ENCODE data around the gene MAP4K2. TPM values are rescaled to one million over a fixed set of nuclear protein-coding genes. Genes with fewer than 3 reads are reported as not detected.

Gene MAP4K2
- polyA plus RNA-seq, 1 of the 3 experiments (the other 2 are of a cell fraction): 20.0 TPM

DNA sequence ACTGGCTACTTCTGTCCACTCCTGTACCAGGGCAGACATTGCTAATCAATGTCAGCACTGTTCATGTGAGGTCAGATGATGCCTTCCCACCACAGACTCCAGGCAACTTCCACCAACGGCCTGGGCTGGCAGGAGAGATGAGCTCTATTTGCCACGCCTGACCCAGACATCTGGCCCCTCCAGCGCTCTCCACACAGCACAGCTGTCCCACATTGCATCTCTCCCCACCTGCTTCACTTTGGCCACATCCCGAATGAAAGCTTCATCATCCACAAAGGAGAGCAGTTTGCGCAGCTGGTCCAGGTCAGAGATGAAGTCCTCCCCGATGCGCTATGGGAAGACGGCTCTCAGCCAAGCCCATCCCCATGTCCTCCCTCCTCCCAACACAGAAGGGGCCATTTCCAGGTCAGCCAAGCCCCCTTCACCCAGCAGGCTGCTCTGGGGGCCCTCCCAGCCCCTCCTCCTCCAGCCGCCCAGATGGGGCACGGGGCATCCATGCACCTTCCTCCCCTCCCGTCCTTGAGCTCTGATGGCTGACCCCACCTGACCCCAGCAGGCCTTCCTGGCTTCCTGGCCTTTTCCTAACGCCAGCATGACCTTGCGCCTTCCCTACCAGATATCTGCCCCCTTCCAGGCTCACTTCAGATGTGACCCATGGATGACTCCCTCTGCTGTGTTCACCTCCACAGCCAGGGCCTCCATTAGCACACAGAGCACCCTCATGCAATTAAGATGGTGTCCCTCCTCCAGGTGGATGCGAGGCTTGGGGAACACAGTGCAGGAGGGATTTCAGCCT lies 50.6 kb downstream of the MAP4K2 start (continued):
- TF ChIP-seq, protein P1, sequence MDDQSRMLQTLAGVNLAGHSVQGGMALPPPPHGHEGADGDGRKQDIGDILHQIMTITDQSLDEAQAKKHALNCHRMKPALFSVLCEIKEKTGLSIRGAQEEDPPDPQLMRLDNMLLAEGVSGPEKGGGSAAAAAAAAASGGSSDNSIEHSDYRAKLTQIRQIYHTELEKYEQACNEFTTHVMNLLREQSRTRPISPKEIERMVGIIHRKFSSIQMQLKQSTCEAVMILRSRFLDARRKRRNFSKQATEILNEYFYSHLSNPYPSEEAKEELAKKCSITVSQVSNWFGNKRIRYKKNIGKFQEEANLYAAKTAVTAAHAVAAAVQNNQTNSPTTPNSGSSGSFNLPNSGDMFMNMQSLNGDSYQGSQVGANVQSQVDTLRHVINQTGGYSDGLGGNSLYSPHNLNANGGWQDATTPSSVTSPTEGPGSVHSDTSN (IDR thresholded peaks at IDR 0.05): no peak

DNA sequence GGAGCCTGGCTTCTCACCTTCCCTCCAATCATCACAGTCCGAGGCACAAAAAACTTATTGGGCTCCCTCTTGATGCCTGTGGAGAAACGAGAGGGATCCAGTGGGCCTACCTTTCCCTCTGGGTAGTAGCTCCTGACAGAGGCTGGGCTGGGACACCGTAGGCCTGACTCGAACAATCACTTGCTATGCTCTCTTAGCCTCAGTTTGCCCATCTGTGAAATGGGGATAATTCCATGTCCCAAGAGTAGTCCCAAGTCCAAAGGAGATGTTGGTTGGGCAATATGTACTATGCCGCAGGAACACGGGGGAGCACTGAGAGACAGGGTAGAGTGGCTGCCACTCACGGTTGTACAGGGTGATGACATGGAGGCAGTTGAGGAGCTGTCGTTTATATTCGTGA lies 51.4 kb downstream of the MAP4K2 start:
- Histone ChIP-seq H3K9ac (no peak overlapping the region), H3K4me1 (ENCODE audit: control insufficient read depth in 1 of 2, insufficient read depth in 2 of 2, low read depth in 1 of 2, low read length in 1 of 2) (no peaks in the 10 kb centered on the region; a peak in 1 of 4 replicates), H3K9me2 (no peaks in the 10 kb centered on the region), H3K27ac (ENCODE audit: low read depth in 2 of 2, low read length in 1 of 2) (no peak overlapping the region), H3K36me3 (replicated peaks in 1 of 2; ENCODE audit: control insufficient read depth in 1 of 2, insufficient read depth in 2 of 2, low read length in 1 of 2) (no peaks in the 10 kb centered on the region), H3K27me3 (ENCODE audit: insufficient read depth) (no peaks in the 10 kb centered on the region), H3K79me2 (ENCODE audit: insufficient read depth) (no peaks in the 10 kb centered on the region), H3K9me3 (no peaks in the 10 kb centered on the region), H4K20me1 (ENCODE audit: insufficient read depth) (peaks cover 2% of the 10 kb centered on the region; the same call in 1 of the 2 replicates), H3K4me3 (ENCODE audit: low read depth in 2 of 2, low read length in 1 of 2) (no peak overlapping the region), H3F3A (replicated peaks; ENCODE audit: insufficient read depth) (peaks cover 22% of the 10 kb centered on the region), H2AFZ (ENCODE audit: low read depth) (no peak overlapping the region), H3K4me2 (no peak overlapping the region)
- DNase-seq: no peak
- POLR2A ChIA-PET: no interaction called here
- TF ChIP-seq, protein P2, sequence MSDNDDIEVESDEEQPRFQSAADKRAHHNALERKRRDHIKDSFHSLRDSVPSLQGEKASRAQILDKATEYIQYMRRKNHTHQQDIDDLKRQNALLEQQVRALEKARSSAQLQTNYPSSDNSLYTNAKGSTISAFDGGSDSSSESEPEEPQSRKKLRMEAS (IDR thresholded peaks at IDR 0.05; ENCODE audit: low read depth): no peak
- TF ChIP-seq RFX5 (IDR thresholded peaks at IDR 0.05; ENCODE audit: low read length): no peak
- TF ChIP-seq, protein P3, sequence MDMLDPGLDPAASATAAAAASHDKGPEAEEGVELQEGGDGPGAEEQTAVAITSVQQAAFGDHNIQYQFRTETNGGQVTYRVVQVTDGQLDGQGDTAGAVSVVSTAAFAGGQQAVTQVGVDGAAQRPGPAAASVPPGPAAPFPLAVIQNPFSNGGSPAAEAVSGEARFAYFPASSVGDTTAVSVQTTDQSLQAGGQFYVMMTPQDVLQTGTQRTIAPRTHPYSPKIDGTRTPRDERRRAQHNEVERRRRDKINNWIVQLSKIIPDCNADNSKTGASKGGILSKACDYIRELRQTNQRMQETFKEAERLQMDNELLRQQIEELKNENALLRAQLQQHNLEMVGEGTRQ (IDR thresholded peaks at IDR 0.05; ENCODE audit: borderline replicate concordance, low read depth, low read length): no peak
- no peak for TF ChIP-seq POLR2AphosphoS5 (IDR thresholded peaks at IDR 0.05; ENCODE audit: low read depth, low read length)
- TF ChIP-seq MEF2A (IDR thresholded peaks at IDR 0.05; ENCODE audit: borderline replicate concordance, low read depth): no peak
- no peak for TF ChIP-seq NFIC (IDR thresholded peaks at IDR 0.05; ENCODE audit: borderline replicate concordance)
- TF ChIP-seq, protein P1 (IDR thresholded peaks at IDR 0.05): no peak
- TF ChIP-seq NRF1 (IDR thresholded peaks at IDR 0.05; ENCODE audit: low read depth, low read length): no peak
- no peak for TF ChIP-seq EP300 (IDR thresholded peaks at IDR 0.05; ENCODE audit: borderline replicate concordance in 1 of 2, low read depth in 1 of 2, low read length in 1 of 2)
- TF ChIP-seq, protein P4, sequence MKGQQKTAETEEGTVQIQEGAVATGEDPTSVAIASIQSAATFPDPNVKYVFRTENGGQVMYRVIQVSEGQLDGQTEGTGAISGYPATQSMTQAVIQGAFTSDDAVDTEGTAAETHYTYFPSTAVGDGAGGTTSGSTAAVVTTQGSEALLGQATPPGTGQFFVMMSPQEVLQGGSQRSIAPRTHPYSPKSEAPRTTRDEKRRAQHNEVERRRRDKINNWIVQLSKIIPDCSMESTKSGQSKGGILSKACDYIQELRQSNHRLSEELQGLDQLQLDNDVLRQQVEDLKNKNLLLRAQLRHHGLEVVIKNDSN (IDR thresholded peaks at IDR 0.05; ENCODE audit: borderline replicate concordance, low read depth): no peak
- no peak for TF ChIP-seq CHD2 (IDR thresholded peaks at IDR 0.05; ENCODE audit: low read length, partially characterized antibody)
- no peak for TF ChIP-seq RAD21 (IDR thresholded peaks at IDR 0.05; ENCODE audit: low read length)
- no peak for TF ChIP-seq EZH2phosphoT487 (IDR thresholded peaks at IDR 0.05; ENCODE audit: borderline replicate concordance, low read depth)
- no peak for TF ChIP-seq RCOR1 (IDR thresholded peaks at IDR 0.05; ENCODE audit: low read length)
- CTCF ChIA-PET: interaction anchor here (2.0 to 3.4 kb wide), 2 partner anchors 9 to 17 kb away, joined by 5 to 15 read pairs; no protein-coding TSS in a partner anchor
- WGBS (ENCODE audit: low lambda C conversion rate): 94% methylated on average over 9 of the region's 9 CpGs
